GM13977 (cell line): ENCODE measurements around the gene CYB5R4.
"Not testable (repeated sequence)": the region's sequence is repeated elsewhere in the genome, so short reads cannot be mapped to it uniquely, and the experiment has no call there.

Source experiments
- DNase-seq: peaks from one replicate; pipeline ENCODE4 v3.0.0; 2012; ENCODE audit warnings: low spot score
- in situ Hi-C: fragments of 300-500 bp; cut with MboI; formaldehyde crosslinking; loops from one replicate; pipeline ENCODE4 v1.12.0; 2022; ENCODE audit warnings: low sequenced_read_pairs, low pct_unique_long_range_greater_than_20kb, mixed read lengths, inconsistent platforms; ENCODE audit not compliant: unreplicated experiment
- TF ChIP-seq, protein P1 (sequence below): IDR thresholded peaks from 2 replicates; pipeline ENCODE4 v1.5.1; 2012; ENCODE audit warnings: mild to moderate bottlenecking, control low read depth; ENCODE audit not compliant: insufficient read depth; ENCODE audit errors: extremely low read depth, missing control alignments

The CYB5R4 gene

GRCh38 chr6:83905648-83906047, 46.2 kb downstream of the CYB5R4 start:
- TF ChIP-seq, protein P1, sequence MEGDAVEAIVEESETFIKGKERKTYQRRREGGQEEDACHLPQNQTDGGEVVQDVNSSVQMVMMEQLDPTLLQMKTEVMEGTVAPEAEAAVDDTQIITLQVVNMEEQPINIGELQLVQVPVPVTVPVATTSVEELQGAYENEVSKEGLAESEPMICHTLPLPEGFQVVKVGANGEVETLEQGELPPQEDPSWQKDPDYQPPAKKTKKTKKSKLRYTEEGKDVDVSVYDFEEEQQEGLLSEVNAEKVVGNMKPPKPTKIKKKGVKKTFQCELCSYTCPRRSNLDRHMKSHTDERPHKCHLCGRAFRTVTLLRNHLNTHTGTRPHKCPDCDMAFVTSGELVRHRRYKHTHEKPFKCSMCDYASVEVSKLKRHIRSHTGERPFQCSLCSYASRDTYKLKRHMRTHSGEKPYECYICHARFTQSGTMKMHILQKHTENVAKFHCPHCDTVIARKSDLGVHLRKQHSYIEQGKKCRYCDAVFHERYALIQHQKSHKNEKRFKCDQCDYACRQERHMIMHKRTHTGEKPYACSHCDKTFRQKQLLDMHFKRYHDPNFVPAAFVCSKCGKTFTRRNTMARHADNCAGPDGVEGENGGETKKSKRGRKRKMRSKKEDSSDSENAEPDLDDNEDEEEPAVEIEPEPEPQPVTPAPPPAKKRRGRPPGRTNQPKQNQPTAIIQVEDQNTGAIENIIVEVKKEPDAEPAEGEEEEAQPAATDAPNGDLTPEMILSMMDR = no peak
- no peak for DNase-seq
- in situ Hi-C loops = no loop called here

GRCh38 chr6:83907623-83908390, 48.3 kb downstream of the CYB5R4 start:
- in situ Hi-C loops, DNase-seq: not testable (repeated sequence)

GRCh38 chr6:83908813-83909212, 49.3 kb downstream of the CYB5R4 start:
- no peak for DNase-seq
- TF ChIP-seq, protein P1 = no peak
- in situ Hi-C loops = no loop called here

- DNase-seq = no peak
- in situ Hi-C loops = no loop called here
These were observed 51.8 kb downstream of the CYB5R4 start for GRCh38 chr6:83911278-83911677.

GRCh38 chr6:83914953-83915352, 55.5 kb downstream of the CYB5R4 start:
- TF ChIP-seq, protein P1 = no peak
- no peak for DNase-seq
- in situ Hi-C loops = no loop called here

More at GRCh38 chr6:83911278-83911677, 51.8 kb downstream of the CYB5R4 start:
- TF ChIP-seq, protein P1 = no peak

GRCh38 chr6:83917001-83917400, 57.5 kb downstream of the CYB5R4 start:
- TF ChIP-seq, protein P1 = no peak
- in situ Hi-C loops = no loop called here
- DNase-seq = no peak

- in situ Hi-C loops = no loop called here
- no peak for DNase-seq
- TF ChIP-seq, protein P1 = no peak
These were observed 60.5 kb downstream of the CYB5R4 start for GRCh38 chr6:83920017-83920416.
